K562 (cell line): ENCODE data around the gene PDZD8. TPM values are rescaled to one million over a fixed set of nuclear protein-coding genes. Genes with fewer than 3 reads are reported as not detected.

Experiments used
- CSDE1 ChIP-seq, 2 experiments: fragments of 450-650 bp; IDR thresholded peaks; 2 replicates each; pipeline ENCODE4 v1.6.1; 2016; ENCODE audit warnings: mild to moderate bottlenecking in 1 of 2
- ELK3 ChIP-seq: fragments of 450-650 bp; formaldehyde crosslinking; IDR thresholded peaks from 2 replicates; pipeline ENCODE4 v1.4.0; 2020; ENCODE audit warnings: mild to moderate bottlenecking
- HDAC3 ChIP-seq: fragments of 450-650 bp; IDR thresholded peaks from 2 replicates; pipeline ENCODE4 v1.6.1; 2018; ENCODE audit warnings: borderline replicate concordance, mild to moderate bottlenecking, moderate library complexity; ENCODE audit not compliant: partially characterized antibody
- KDM1A ChIP-seq, 2 experiments: fragments of 450-650 bp; IDR thresholded peaks; 2 replicates each; pipeline ENCODE4 v1.6.1; 2016; ENCODE audit warnings: mild to moderate bottlenecking in 2 of 2
- RBBP5 ChIP-seq: fragments of 200-600 bp; sonication (generic); IDR thresholded peaks from 2 replicates; pipeline ENCODE4 v1.6.1; 2012; ENCODE audit warnings: borderline replicate concordance, mild to moderate bottlenecking, low read length, control low read depth, inconsistent platforms; ENCODE audit not compliant: insufficient read depth, poor library complexity, severe bottlenecking
- ZFP36 ChIP-seq: fragments of 150-350 bp; IDR thresholded peaks from 2 replicates; pipeline ENCODE4 v1.6.1; 2018; ENCODE audit warnings: low read length, low read depth; ENCODE audit not compliant: partially characterized antibody
- ZNF408 ChIP-seq: fragments of 250-450 bp; sonication (Bioruptor Pico); IDR thresholded peaks from 2 replicates; pipeline ENCODE4 v1.4.0; 2020; ENCODE audit warnings: low read depth, mild to moderate bottlenecking, moderate library complexity
- ZNF644 ChIP-seq: fragments of 200-800 bp; sonication (Bioruptor generic); IDR thresholded peaks from 2 replicates; pipeline ENCODE4 v1.6.1; 2016; ENCODE audit warnings: low read depth, missing genetic modification characterization, missing compliant biosample characterization
- ZNF655 ChIP-seq: fragments of 250-450 bp; sonication (Bioruptor Pico); IDR thresholded peaks from 2 replicates; pipeline ENCODE4 v1.5.0; 2021
- polyA plus RNA-seq, 8 experiments: library from polyadenylated mRNA; depleted of rRNA in 4 of 8; stranded (reverse) in 5 of 8; unstranded in 3 of 8; fragments of >200 nt; fragmentation: Nextera tagmentation in 2 of 8; fragmentation: Illumina TruSeq in 1 of 8; extraction: Ambion mirVana in 2 of 8; extraction: Trizol in 1 of 8; gene quantifications; 2 replicates each; pipeline versions ENCODE4 v1.2.1 to v1.2.3, GENCODE V29; 2011 to 2014; ENCODE audit warnings: inconsistent platforms in 1 of 8, missing spikeins in 1 of 8
- total RNA-seq, 7 experiments: library from RNA; depleted of rRNA in 6 of 7; stranded (reverse); fragments of >200 nt in 6 of 7; fragmentation: Illumina TruSeq in 2 of 7; extraction: Trizol in 2 of 7; gene quantifications; 2 replicates each; pipeline versions ENCODE4 v1.2.1 to v1.2.3, GENCODE V29; 2011 to 2021; ENCODE audit warnings: low replicate concordance in 1 of 7

The PDZD8 gene
- total and polyA plus RNA-seq, 9 of the 15 experiments (the other 6 are each of a cell fraction or from before 2014, with no cell fraction given): 5.5 to 53.4 (median 36.8) TPM

GRCh38 chr10:117241541-117242462, 133.4 kb downstream of the PDZD8 start (continued):
- TF ChIP-seq KDM1A (IDR thresholded peaks at IDR 0.05): peak in 1 of 2 experiments; percentile 11; a peak in 1 of 4 replicates
- no peak for TF ChIP-seq ELK3
- no peak for TF ChIP-seq ZFP36
- no peak for TF ChIP-seq ZNF408 (CRISPR knock-in tag)
- no peak for TF ChIP-seq ZNF644 (tag)
- TF ChIP-seq CSDE1 (IDR thresholded peaks at IDR 0.05): no peak
- TF ChIP-seq ZNF655 (CRISPR knock-in tag): no peak
- no peak for TF ChIP-seq RBBP5
- no peak for TF ChIP-seq HDAC3
